Measurements from ENCODE around the gene TRAF2.

Gene TRAF2

DNA sequence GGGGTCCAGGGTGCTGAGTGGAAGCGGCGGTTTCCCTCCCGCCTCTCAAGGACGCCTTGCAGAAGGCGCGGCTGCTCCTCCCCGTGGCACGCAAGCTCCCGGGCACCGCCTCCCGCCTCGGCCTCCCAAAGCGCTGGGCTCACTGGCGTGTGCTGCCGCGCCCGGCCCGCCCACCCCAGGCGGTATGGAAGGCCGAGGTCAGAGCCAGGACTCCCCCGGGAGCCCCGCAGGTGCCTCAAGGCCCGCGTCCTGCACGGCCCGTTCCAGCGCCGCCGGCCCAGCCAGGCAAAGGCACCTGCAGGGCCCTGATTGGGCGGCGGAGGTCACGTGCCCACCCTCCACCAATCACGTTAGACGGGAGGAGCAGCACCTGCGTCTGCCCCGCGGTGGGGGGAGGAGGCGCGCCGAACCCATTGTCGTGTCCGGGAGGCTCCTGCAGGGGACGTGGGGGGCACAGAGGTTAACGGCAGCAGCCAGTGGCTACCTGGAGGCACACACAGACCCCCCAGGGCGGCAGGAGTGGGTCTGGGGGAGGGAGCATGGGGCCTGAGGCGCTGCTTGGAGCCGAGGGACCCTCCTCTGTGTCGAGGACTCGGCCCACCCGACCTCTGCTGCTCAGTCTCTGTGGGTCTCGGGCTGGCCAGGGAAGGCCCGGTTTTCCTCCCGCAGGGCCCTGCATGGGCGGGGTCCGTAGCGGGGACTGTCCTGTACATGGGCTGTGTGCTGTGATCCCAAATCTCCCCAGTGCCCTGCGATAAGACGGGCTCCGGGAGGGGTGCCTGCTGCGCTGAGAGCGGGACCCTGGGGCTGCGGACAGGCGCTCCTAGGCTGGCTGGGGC is 63.7 kb downstream of the TRAF2 start:
- peak; percentile 54 for DNase-seq (ENCODE audit: low read depth)

DNA sequence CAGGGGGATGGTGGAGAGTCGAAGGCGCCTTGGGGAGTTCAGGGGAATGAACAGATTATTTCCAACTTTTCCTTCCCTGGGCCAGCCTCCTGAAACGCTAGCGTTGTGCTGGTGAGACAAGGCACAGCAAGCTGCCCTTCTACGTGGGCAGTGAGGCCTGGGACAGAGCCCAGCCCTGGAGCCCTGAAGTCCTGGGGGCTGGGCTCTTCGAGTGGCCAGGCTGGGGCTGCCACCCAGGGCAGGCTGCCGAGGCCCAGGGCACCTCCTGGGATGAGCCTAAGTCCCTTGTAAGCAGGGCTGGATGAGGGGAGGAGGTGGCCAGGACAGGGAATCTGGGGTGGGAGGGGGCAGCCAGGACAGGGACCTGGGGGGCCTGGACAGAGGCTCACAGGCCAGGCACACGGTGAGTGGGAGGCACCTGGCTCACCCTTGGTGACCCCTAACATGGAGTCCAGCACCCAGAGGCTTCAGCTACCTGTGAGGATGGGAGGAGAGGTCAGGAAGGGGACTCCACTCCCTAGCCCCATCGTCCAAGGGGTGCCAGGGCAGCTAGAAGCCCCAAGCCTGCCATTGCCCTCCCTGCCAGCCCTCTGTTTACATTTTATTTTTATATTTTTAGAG is 64.5 kb downstream of the TRAF2 start:
- no peak for DNase-seq (ENCODE audit: low read depth)

DNA sequence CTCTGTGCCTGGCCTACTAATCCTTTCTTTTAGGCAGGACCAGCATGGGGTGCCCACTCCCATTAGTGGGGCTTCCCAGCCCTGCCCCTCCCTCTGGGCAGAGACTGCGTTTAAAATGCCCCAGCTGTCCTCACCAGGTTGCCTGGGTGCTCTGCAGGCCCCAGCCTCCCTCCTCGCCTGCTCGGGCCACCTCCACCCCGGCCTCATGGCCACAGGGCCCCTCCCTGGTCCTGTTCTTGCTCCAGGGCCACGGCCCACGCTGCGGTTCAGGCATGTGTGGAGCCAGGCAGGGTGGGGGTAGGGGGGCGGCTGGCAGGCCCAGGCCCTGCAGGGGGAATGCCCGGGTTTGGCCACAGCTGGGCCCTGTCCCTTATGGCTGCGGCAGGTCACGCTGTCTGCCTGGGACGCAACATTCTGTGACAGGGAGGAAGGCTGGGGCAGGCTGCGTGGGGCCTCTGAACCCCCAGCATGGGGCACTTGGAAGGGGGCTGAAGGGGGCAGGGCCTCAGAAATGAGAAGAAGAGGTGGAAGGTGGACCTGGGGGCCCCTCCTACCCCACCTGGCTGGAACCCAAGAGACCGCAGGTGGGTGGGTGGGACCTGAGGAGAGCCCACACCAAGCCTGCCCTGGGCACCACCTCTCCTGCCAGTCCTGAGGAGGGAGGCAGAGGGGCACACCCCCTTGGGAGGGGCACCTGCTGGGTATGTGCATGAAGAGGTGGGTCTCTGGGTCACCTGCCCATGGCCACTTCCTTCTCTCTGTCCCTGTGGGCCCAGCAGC is 65.4 kb downstream of the TRAF2 start, which contains the start of gene LCN12:
LCN12 (plus strand) TSS at position 733 of the 780 bp plus-strand sequence. CDS start 55 bp downstream, outside the sequence.
- no peak for DNase-seq (ENCODE audit: low read depth)

- no peak for DNase-seq (ENCODE audit: low read depth)
Observed at GRCh38 chr9:136952321-136952850, 66.1 kb downstream of the TRAF2 start.

- DNase-seq (ENCODE audit: low read depth) = no peak
Observed at GRCh38 chr9:136952876-136953770, 66.8 kb downstream of the TRAF2 start.

- no peak for DNase-seq (ENCODE audit: low read depth)
Observed at GRCh38 chr9:136953771-136954269, 67.5 kb downstream of the TRAF2 start.

GRCh38 chr9:136954270-136955083 is 68.2 kb downstream of the TRAF2 start:
- no peak for DNase-seq (ENCODE audit: low read depth)

GRCh38 chr9:136955202-136955942 is 69.1 kb downstream of the TRAF2 start:
- DNase-seq (ENCODE audit: low read depth) = no peak

GRCh38 chr9:136955943-136956335 is 69.6 kb downstream of the TRAF2 start:
- DNase-seq (ENCODE audit: low read depth) = no peak

GRCh38 chr9:136956604-136957003 is 70.3 kb downstream of the TRAF2 start:
- no peak for DNase-seq (ENCODE audit: low read depth)

GRCh38 chr9:136957461-136957860 is 71.1 kb downstream of the TRAF2 start:
- DNase-seq (ENCODE audit: low read depth) = no peak

GRCh38 chr9:136957901-136958300 is 71.6 kb downstream of the TRAF2 start:
- no peak for DNase-seq (ENCODE audit: low read depth)

DNA sequence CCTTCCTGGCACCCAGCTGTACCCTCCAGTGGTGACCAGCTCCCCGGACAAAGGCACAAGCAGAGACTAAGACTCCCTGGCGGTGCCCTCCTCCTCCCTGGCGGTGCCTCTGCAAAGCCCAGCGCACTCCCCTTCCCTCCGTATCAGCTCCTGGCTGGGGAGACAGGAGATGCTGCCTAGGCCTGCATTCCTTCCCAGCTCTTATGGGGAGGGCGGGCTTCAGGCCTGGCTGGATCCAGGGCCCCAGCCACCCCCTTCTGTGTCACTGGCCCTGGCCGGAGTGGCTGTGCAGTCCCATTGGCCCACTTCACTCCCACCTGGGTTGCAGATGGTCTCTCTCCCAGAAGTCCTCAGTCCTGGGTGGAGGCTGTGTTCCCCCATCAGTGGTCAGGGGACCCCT is 72.2 kb downstream of the TRAF2 start:
- no peak for DNase-seq (ENCODE audit: low read depth)

- DNase-seq (ENCODE audit: low read depth) = no peak
Observed at GRCh38 chr9:136958898-136959850, 72.9 kb downstream of the TRAF2 start.

- no peak for DNase-seq (ENCODE audit: low read depth)
Observed at GRCh38 chr9:136960212-136960937, 74.1 kb downstream of the TRAF2 start.

DNA sequence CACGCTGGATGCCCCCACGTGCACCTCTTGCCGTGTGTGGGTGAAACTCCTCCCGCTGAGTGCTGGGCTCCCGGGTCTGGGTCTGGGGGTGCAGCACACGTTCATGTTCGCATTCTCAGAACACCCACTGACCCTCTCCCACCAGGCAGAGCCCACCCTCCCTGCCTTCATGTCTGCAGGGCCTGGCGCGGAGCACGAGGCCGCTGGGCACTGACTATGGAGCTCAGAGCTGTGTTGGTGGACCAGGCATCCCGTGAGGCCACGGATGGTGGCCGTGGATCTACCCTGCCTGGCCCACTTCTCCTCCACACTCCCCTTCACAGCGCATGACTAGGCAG is 74.6 kb downstream of the TRAF2 start:
- no peak for DNase-seq (ENCODE audit: low read depth)

DNA sequence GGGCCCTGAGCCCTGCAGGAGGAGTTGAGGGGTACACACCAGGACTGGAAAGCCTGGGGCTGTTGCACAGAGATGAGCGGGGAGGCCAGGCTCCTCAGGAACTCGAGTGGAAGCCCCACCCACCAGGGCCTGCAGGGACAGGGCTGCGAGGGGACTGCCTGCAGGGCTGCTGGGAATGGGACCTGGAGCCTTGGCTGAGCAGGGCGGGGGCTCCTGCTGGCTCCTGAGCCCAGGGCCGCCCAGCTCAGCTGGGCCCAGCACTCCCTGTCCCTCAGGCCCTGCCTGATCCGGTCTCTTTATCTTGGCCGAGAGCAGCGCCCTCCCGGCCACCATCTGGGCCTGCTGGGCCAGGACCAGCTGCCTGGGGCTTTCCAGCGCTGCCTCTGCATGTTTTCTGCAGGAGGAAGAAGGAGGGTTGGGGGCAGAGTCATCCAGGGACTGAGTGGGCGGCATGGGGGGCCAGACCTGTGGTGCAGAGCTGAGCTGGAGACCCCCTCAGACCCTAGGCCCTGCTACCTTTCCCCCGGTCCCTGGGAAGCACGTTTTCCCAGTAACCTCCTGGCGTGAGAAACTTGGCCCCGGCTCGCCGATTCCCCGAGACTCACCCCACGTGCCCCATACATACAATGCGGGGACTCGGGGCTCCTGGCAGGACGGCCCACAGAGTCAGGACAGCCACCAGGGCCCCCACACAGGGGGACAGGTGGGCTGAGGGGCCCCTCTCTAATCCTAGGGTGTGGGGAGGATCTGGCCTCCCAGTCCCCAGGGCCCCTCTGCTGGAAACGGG is 75.2 kb downstream of the TRAF2 start:
- DNase-seq (ENCODE audit: low read depth) = no peak
